Activated naive CD8-positive, alpha-beta T cell treated with anti-CD3 and anti-CD28 coated beads, Interleukin-2, amount 10 ng/mL, durations not matched to agents 7 days and 5 days (primary cell): ENCODE results near the gene PRKN. TPM values are rescaled to one million over a fixed set of nuclear protein-coding genes. Genes with fewer than 3 reads are reported as not detected.
A peak's percentile ranks its signal among the peaks of the same experiment; 100 is the strongest.

Source experiments
- ATAC-seq: fragments of 150-1000 bp; cut with Tn5 transposase; one replicate; pipeline ENCODE4 v1.10.0; 2021; ENCODE audit warnings: low read depth, moderate library complexity
- POLR2A ChIA-PET: fragments of 350-600 bp; sonication (Branson Sonifier 250); formaldehyde crosslinking; loops from one replicate; lab custom pipeline; 2021; ENCODE audit warnings: antibody characterized with exemption; lab: Charles Lee
- DNase-seq: peaks from one replicate; pipeline ENCODE4 v3.0.0; 2021
- H3K27ac Mint-ChIP-seq: one replicate; pipeline ENCODE4 v1.8.0; 2022; ENCODE audit warnings: mild to moderate bottlenecking, mixed read lengths
- H3K27me3 Mint-ChIP-seq: one replicate; pipeline ENCODE4 v1.8.0; 2022; ENCODE audit warnings: mild to moderate bottlenecking, moderate library complexity, mixed read lengths
- H3K36me3 Mint-ChIP-seq: one replicate; pipeline ENCODE4 v1.8.0; 2021; ENCODE audit warnings: mild to moderate bottlenecking, mixed read lengths
- H3K4me1 Mint-ChIP-seq: one replicate; pipeline ENCODE4 v1.8.0; 2021; ENCODE audit warnings: mixed read lengths
- H3K4me3 Mint-ChIP-seq: one replicate; pipeline ENCODE4 v1.8.0; 2022; ENCODE audit warnings: mild to moderate bottlenecking, moderate library complexity, mixed read lengths
- H3K9me3 Mint-ChIP-seq: one replicate; pipeline ENCODE4 v1.8.0; 2021; ENCODE audit warnings: mixed read lengths
- total RNA-seq, 2 experiments: library from RNA; stranded (reverse); gene quantifications; one replicate each; pipeline ENCODE4 v1.2.3, GENCODE V29; 2021

PRKN gene
- total RNA-seq = 1 to 10 TPM in 1 of 2 experiments, under 1 TPM in 1; 1.00 to 1.5 TPM

- DNase-seq (peak; percentile 99), ATAC-seq (peak; percentile 98)
- Mint-ChIP-seq H3K4me1 (peaks cover 9% of the 10 kb centered on the region), H3K36me3 (no peaks in the 10 kb centered on the region), H3K27me3 (peaks cover 3% of the 10 kb centered on the region), H3K9me3 (no peaks in the 10 kb centered on the region), H3K4me3 (peak within 1 kb of the TSS; percentile 97), H3K27ac (peak within 1 kb of the TSS; percentile 92)
- POLR2A ChIA-PET = interaction anchor here (0.6 kb wide), 1 partner anchor 34 kb away, joined by 4 read pairs; no protein-coding TSS in a partner anchor
Measured at GRCh38 chr6:162727322-162728182, at the start of gene PRKN, which contains the start of gene PACRG. TSS of gene PRKN (minus strand) at chr6:162727766. TSS of gene PACRG (plus strand) at chr6:162727974.

GRCh38 chr6:162777091-162777490 is 49.5 kb upstream of the PRKN start:
- no peak for ATAC-seq
- Mint-ChIP-seq H3K4me3 (no peak overlapping the region), H3K4me1 (no peaks in the 10 kb centered on the region), H3K9me3 (peaks cover 10% of the 10 kb centered on the region), H3K27ac (no peak overlapping the region), H3K36me3 (no peaks in the 10 kb centered on the region), H3K27me3 (no peaks in the 10 kb centered on the region)
- POLR2A ChIA-PET = no interaction called here
- no peak for DNase-seq

GRCh38 chr6:162773996-162774395 is 46.4 kb upstream of the PRKN start:
- H3K4me3 Mint-ChIP-seq = no peak overlapping the region
- no peak overlapping the region for H3K27ac Mint-ChIP-seq
- no peaks in the 10 kb centered on the region for H3K4me1 Mint-ChIP-seq
- peaks cover 3% of the 10 kb centered on the region for H3K9me3 Mint-ChIP-seq
- DNase-seq = no peak
- H3K27me3 Mint-ChIP-seq = no peaks in the 10 kb centered on the region
- ATAC-seq = no peak
- POLR2A ChIA-PET = no interaction called here
- no peaks in the 10 kb centered on the region for H3K36me3 Mint-ChIP-seq

- Mint-ChIP-seq H3K4me3 (no peak overlapping the region), H3K9me3 (peaks cover 2% of the 10 kb centered on the region), H3K36me3 (no peaks in the 10 kb centered on the region), H3K27me3 (no peaks in the 10 kb centered on the region), H3K27ac (no peak overlapping the region), H3K4me1 (peaks cover 2% of the 10 kb centered on the region)
- ATAC-seq = no peak
- DNase-seq = no peak
- POLR2A ChIA-PET = no interaction called here
Measured at GRCh38 chr6:162772466-162772865, 44.9 kb upstream of the PRKN start.

GRCh38 chr6:162770955-162771354 is 43.4 kb upstream of the PRKN start:
- POLR2A ChIA-PET = no interaction called here
- Mint-ChIP-seq H3K27me3 (no peaks in the 10 kb centered on the region), H3K4me3 (no peak overlapping the region), H3K36me3 (no peaks in the 10 kb centered on the region), H3K4me1 (peaks cover 2% of the 10 kb centered on the region), H3K27ac (no peak overlapping the region), H3K9me3 (peaks cover 2% of the 10 kb centered on the region)
- ATAC-seq (no peak), DNase-seq (no peak)

GRCh38 chr6:162770136-162770535 is 42.6 kb upstream of the PRKN start:
- peaks cover 2% of the 10 kb centered on the region for H3K9me3 Mint-ChIP-seq
- ATAC-seq (no peak), DNase-seq (no peak)
- no peaks in the 10 kb centered on the region for H3K36me3 Mint-ChIP-seq
- H3K4me1 Mint-ChIP-seq = peaks cover 2% of the 10 kb centered on the region
- no peak overlapping the region for H3K27ac Mint-ChIP-seq
- no peak overlapping the region for H3K4me3 Mint-ChIP-seq
- H3K27me3 Mint-ChIP-seq = no peaks in the 10 kb centered on the region
- POLR2A ChIA-PET = no interaction called here

GRCh38 chr6:162753775-162754174 is 26.2 kb upstream of the PRKN start:
- Mint-ChIP-seq H3K27me3 (peaks cover 3% of the 10 kb centered on the region), H3K27ac (no peak overlapping the region), H3K9me3 (no peaks in the 10 kb centered on the region), H3K4me3 (no peak overlapping the region), H3K36me3 (no peaks in the 10 kb centered on the region), H3K4me1 (no peaks in the 10 kb centered on the region)
- DNase-seq (no peak), ATAC-seq (no peak)
- POLR2A ChIA-PET = no interaction called here

- Mint-ChIP-seq H3K9me3 (no peaks in the 10 kb centered on the region), H3K27ac (no peak overlapping the region)
Measured at GRCh38 chr6:162751211-162751859, 23.8 kb upstream of the PRKN start.

GRCh38 chr6:162750776-162751175 is 23.2 kb upstream of the PRKN start:
- Mint-ChIP-seq H3K4me1 (no peaks in the 10 kb centered on the region), H3K27me3 (peaks cover 3% of the 10 kb centered on the region), H3K36me3 (no peaks in the 10 kb centered on the region), H3K9me3 (no peaks in the 10 kb centered on the region), H3K4me3 (no peak overlapping the region), H3K27ac (no peak overlapping the region)
- POLR2A ChIA-PET = no interaction called here
- ATAC-seq (no peak), DNase-seq (no peak)

More at GRCh38 chr6:162751211-162751859, 23.8 kb upstream of the PRKN start:
- no peaks in the 10 kb centered on the region for H3K36me3 Mint-ChIP-seq
- POLR2A ChIA-PET = no interaction called here
- ATAC-seq (no peak), DNase-seq (no peak)
- H3K4me1 Mint-ChIP-seq = no peaks in the 10 kb centered on the region
- H3K4me3 Mint-ChIP-seq = no peak overlapping the region
- peaks cover 3% of the 10 kb centered on the region for H3K27me3 Mint-ChIP-seq

- peaks cover 3% of the 10 kb centered on the region for H3K4me1 Mint-ChIP-seq
- POLR2A ChIA-PET = no interaction called here
- H3K27me3 Mint-ChIP-seq = peaks cover 4% of the 10 kb centered on the region
- no peak overlapping the region for H3K27ac Mint-ChIP-seq
- no peak overlapping the region for H3K4me3 Mint-ChIP-seq
- no peaks in the 10 kb centered on the region for H3K9me3 Mint-ChIP-seq
- H3K36me3 Mint-ChIP-seq = no peaks in the 10 kb centered on the region
- no peak for ATAC-seq
- DNase-seq = no peak
Measured at GRCh38 chr6:162736961-162737360, 9.4 kb upstream of the PRKN start.

- POLR2A ChIA-PET = no interaction called here
- DNase-seq (no peak), ATAC-seq (peak; percentile 56)
- H3K27me3 Mint-ChIP-seq = peaks cover 6% of the 10 kb centered on the region
- no peaks in the 10 kb centered on the region for H3K9me3 Mint-ChIP-seq
- no peak overlapping the region for H3K27ac Mint-ChIP-seq
- no peak overlapping the region for H3K4me3 Mint-ChIP-seq
- H3K4me1 Mint-ChIP-seq = peaks cover 3% of the 10 kb centered on the region
- no peaks in the 10 kb centered on the region for H3K36me3 Mint-ChIP-seq
Measured at GRCh38 chr6:162733489-162733888, 5.9 kb upstream of the PRKN start.

- H3K27me3 Mint-ChIP-seq = peaks cover 3% of the 10 kb centered on the region
- ATAC-seq = no peak
- no peaks in the 10 kb centered on the region for H3K36me3 Mint-ChIP-seq
- peaks cover 12% of the 10 kb centered on the region for H3K4me1 Mint-ChIP-seq
- no peak overlapping the region for H3K27ac Mint-ChIP-seq
- POLR2A ChIA-PET = no interaction called here
- H3K9me3 Mint-ChIP-seq = no peaks in the 10 kb centered on the region
- no peak for DNase-seq
- H3K4me3 Mint-ChIP-seq = no peak overlapping the region
Measured at GRCh38 chr6:162730502-162730901, 2.9 kb upstream of the PRKN start.

- Mint-ChIP-seq H3K27me3 (peaks cover 3% of the 10 kb centered on the region), H3K36me3 (no peaks in the 10 kb centered on the region), H3K9me3 (no peaks in the 10 kb centered on the region), H3K27ac (no peak overlapping the region), H3K4me3 (no peak overlapping the region), H3K4me1 (peaks cover 10% of the 10 kb centered on the region)
- POLR2A ChIA-PET = interaction anchor here (0.5 kb wide), 1 partner anchor 11 kb away, joined by 3 read pairs; no protein-coding TSS in a partner anchor
- no peak for DNase-seq
- ATAC-seq = no peak
Measured at GRCh38 chr6:162728706-162729105, 1.1 kb upstream of the PRKN start.

GRCh38 chr6:162728197-162728596 is 631 bp upstream of the PRKN start:
- ATAC-seq = no peak
- H3K4me3 Mint-ChIP-seq = peak overlapping the region; percentile 97
- H3K27ac Mint-ChIP-seq = peak overlapping the region; percentile 70
- POLR2A ChIA-PET = no interaction called here
- H3K36me3 Mint-ChIP-seq = no peaks in the 10 kb centered on the region
- DNase-seq = peak; percentile 28
- H3K4me1 Mint-ChIP-seq = peaks cover 9% of the 10 kb centered on the region
- peaks cover 3% of the 10 kb centered on the region for H3K27me3 Mint-ChIP-seq
- no peaks in the 10 kb centered on the region for H3K9me3 Mint-ChIP-seq
